Stimulated activated CD8-positive, alpha-beta memory T cell treated with anti-CD3 and anti-CD28 coated beads, Interleukin-4, amount 100 ng/mL, for 1 hour (primary cell): ENCODE data around the gene CASKIN2.
"Not testable (repeated sequence)": the region's sequence is repeated elsewhere in the genome, so short reads cannot be mapped to it uniquely, and the experiment has no call there.

ENCODE experiments used
- DNase-seq, 2 donors: peaks; one replicate each; pipeline ENCODE4 v3.0.0-alpha.2; 2020; ENCODE audit warnings: low read depth in 2 of 2, low spot score in 1 of 2

Gene CASKIN2

GRCh38 chr17:75490173-75490743, 25.1 kb downstream of the CASKIN2 start:
- no peak for DNase-seq

DNA sequence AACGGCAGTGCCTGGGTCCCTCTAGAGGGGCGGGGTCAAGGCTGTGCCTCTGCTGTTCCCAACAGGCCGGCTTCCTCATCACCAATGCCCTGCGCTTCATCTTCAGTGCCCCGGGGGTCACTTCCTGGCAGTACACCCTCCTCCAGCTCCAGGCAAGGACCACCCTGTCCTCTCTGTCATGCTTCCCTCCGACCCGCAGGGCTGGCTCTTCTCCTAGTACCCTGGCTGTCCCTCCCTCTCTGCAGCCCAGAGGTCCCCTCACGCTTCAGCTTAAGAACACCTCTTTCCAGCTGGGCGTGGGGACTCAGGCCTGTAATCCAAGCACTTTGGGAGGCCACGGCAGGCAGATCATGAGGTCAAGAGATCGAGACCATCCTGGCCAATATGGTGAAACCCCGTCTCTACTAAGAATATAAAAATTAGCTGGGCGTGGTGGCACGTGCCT, 25.8 kb downstream of the CASKIN2 start:
- DNase-seq, result no peak

DNA sequence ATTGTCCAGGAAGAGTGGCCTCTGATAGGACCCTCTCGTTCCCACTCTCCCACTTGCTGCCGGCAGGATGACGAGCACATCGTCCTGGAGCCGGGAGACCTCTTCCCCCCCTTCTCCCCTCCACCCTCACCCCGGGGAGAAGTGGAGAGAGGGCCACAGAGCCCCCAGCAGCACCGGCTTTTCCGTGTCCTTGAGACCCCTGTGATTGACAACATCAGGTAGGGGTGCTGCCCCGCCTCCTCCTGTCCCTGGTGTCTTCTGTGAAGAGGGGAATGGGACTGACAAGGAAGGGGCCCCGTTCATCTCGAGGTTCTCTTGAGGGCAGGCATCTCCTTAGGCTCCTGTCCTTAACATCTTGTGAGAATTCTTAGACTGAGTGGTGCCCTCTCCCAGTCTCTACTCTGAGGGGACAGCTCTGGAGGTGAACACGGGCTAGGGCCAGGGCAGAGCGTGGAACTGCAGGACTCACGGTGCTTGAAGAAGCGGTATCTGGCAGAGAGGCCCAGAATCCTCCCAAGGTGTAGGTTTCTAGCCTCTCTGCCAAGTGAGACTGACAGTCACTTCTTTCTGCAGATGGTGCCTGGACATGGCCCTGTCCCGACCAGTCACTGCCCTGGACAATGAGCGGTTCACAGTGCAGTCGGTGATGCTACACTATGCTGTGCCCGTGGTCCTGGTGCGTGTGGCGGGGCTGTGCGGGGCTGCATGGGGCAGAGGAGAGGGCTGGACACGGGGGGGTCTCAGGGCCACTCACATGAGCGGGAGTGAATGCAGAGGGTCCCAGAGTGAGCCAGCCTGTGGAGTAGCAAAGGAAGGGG, 26.4 kb downstream of the CASKIN2 start:
- DNase-seq, result no peak

DNA sequence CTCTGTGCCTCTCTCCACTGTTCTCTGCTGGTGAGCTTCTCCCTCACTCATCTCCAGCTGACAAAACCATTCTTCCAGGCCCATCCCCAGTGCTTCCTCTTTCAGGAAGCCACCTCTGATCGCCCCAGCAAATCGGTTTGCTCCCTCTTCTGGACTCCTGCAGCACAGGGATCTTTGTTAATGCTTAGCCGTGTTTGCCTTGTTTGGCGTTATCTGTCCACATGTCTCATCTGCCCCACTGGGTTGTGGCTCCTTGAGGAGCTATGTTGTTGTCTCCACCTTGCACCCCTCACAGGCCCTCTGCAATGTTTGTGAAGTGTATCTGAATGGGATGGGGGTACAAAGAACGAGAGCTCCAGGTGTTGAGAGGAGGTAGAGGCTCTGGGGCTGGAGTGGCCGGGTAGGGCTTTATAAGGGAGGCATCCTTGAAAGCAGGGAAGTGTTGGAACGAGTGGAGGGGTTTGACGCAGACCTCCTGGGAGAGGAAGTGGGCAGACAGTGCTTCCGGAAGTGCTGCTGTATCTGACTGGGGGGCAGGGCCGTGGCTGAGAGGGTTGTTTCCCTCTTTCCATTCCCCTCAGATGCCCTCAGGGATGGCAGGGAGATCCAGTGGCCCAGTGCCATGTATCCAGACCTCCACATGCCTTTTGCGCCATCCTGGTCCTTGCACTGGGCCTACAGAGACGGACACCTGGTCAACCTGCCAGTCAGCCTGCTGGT, 27.8 kb downstream of the CASKIN2 start:
- peak in 1 of 2 donors; percentile 25 for DNase-seq

DNA sequence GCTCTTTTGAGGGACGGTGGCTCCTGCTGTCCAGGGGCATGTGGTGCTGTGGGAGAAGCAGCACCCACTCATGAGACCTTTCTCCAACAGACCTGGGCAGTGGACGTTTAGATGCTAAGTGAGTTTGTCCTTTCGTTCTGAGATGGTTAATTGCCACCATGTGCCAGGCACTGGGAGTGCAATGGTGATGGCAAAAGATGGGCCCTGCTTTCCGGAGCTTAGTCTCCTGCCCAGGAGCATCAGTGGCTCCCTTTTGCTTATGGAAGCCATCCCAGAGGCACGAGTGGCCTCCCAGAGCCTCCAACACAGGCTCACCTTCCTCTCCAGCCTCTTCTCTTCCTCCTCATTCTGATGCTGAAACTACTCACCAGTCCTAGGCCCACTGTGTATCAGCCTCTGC, 28.4 kb downstream of the CASKIN2 start:
- DNase-seq, result no peak

- no peak for DNase-seq
Measured at GRCh38 chr17:75486151-75486550, 29.2 kb downstream of the CASKIN2 start.

- DNase-seq, result no peak
Measured at GRCh38 chr17:75485688-75486087, 29.6 kb downstream of the CASKIN2 start.

- DNase-seq, result no peak
Measured at GRCh38 chr17:75482098-75482942, 33.0 kb downstream of the CASKIN2 start.

GRCh38 chr17:75481194-75482068, 33.9 kb downstream of the CASKIN2 start:
- no peak for DNase-seq

DNA sequence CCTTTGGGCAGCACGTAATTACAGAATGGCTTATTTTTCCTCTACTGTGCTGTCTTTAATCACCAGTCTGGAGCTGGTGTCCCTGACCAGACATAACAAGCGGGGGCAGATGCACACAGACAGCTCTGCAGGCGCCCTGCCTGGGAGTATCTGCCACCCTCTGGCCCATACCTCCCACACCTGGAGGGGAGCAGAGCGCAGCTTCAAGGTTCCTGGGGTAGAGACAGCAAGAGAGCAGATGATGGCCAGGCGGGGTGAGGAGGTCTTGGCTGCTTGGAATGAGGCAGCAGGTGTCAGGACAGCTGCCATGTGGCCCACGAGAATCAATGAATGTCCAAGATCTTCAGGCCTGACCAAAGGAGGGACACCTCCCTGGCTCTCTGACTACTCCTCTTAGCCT, 35.1 kb downstream of the CASKIN2 start:
- no peak for DNase-seq

DNA sequence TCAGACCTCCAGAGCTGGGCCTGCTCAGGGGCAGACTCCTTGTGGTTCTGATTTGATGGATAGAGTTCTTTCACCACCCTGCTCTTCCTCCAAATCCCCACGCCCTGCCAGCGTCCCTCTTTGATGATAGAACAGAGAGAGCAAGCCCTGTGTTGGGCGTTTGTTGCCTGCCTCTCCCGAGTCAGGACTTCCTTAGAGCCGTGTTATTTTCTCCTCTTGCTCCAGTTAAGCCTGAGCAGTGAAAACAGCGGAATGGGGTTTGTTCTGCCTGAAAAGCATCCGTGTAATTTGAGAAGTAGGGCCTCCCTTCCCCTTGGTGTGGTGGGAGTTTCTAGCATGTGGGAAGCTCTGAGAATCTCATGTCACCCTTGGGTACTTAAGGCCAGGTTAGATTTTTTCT, 36.8 kb downstream of the CASKIN2 start:
- DNase-seq, result no peak

DNA sequence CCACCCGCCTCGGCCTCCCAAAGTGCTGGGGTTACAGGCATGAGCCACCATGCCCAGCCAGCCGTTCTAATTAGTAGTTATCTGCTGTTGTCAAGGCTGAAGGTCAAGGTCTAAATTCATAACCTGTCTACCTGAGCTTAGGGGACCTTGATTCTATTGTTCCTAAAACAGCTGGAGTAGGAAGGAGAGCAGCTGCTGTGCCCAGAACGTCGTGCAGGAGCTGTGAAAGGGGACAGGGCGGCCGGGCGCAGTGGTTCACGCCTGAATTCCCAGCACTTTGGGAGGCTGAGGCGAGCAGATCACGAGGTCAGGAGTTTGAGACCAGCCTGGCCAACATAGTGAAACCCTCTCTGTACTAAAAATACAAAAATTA, 37.9 kb downstream of the CASKIN2 start:
- DNase-seq, result not testable (repeated sequence)

DNA sequence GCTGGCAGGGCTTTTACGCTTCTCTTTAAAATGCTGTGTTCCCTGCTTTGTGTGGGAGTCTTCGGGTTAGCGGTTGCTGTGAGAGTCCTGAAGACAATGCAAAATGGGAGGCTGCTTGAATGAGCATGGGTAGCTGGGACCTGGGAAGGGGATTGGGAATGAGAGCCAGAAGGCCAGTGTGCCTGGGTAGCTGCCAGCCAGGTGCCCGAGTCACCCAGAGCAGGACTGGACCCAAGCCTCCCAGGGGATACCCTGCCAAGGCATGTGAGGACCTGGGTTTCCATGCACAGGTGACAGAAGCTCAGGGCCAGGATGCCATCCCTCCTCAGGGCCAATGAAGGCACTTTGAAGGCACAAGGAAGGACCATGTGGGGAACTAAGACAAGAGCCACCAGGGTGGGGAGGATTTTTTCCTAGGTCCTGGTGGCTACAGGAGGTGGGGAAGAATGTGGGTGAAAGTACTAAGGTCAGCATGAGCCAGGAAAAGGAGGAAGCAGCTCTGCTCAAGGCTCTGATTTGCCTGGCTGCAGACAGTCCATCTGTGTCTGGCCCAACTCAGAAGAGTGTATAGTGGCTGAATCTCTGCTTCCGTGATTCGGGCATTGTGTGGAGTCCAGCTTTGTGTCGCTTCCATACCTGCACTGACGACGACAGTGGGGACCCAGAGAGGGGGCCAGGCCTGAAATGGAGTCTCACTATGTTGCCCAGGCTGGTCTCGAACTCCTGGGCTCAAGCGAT, 38.4 kb downstream of the CASKIN2 start:
- no peak for DNase-seq

DNA sequence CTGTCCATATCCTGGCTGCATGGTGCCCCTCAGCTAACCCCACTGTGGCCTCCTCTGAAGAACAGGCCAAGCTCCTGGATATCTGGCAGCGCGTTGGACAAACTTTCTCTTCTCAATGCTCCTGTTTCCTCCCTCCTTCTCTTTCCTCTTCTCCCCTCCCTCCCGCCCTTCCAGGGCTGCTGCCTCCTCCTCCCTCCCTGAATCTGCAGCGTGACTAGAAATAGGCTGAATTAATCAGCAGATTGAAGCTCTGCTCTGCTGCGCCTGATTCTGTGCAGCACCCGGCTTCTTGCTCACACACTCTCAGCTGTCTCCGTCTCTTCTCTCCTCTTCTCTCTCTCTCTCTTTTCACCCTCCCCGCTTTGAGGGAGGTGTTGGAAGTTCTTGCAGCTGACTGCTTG, 39.1 kb downstream of the CASKIN2 start:
- DNase-seq, result no peak

DNA sequence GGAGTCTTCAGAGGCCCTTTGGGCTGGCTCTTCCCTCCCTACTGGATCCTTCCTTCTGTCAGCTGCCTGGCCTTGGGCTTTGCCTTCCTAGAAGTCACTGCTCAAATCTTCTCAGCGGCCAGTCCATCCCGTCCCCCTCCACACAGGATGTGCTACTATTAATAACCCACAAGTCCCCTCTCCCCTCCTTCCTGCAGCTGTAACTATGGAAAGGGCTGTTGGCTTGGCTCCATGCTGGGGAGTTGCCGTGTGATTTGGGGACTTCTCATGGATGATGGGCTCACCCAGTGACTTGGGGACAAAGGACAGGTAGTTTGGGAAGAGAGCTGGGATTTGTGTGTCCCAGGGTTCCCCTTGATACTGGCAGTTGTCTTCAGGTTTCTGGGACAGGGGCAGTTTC, 39.5 kb downstream of the CASKIN2 start:
- no peak for DNase-seq

DNA sequence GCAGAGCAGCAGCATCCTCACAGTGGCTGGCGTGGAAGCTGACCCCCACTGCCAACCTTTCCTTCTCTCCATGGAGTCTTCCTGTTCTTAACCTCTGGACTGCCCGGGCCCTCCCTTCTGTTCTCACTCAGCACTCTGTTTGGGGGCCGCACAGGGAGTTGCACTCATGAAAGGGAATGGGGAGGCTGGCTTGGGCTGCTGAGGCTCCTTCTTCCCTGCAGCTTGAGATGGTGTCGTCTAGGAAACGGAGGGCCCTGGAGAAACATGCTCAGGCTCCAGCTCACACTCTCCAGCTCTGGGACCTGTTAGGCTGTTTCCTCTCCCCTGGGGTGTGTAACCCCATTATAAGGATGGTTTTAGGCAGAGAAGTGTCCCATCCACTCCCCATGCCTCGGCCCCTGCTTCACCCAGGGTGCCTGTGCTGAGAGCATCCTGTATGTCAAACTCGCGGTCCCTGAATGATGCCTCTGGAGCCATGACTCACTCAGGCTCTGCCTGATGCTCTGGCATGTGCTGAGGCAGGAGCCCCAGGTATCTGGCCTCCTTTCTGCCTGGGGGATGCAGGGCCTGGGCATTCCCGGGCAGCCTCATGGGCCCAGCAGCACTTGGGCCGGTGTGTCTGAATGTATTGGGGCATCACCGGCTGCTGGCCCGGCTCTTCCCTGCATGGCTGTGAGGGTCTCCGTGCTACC, 40.0 kb downstream of the CASKIN2 start:
- DNase-seq, result no peak

- no peak for DNase-seq
Measured at GRCh38 chr17:75474736-75475135, 40.6 kb downstream of the CASKIN2 start.

- no peak for DNase-seq
Measured at GRCh38 chr17:75473246-75473645, 42.1 kb downstream of the CASKIN2 start.

DNA sequence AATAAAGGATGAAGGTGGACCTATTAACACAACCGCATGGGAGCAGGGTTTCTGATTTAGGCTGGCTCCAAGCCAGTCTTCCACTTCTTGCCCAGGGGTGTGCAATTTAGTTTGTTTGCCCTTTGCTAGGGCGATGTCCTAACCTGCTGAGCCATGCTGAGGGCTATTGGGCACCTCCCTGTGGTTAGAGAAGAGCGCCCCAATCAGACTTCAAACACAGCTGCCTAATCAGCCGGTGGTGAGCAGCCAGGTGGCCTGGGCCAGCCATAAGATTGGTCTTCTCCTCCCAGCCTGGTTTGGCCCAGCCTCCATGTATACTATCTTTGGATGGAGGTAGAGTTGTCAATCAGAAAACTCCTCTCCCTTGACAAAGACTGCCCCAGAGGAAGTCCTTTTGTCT, 43.2 kb downstream of the CASKIN2 start:
- DNase-seq, result no peak
